ENCODE results near the gene SLC2A13. TPM values are rescaled to one million over a fixed set of nuclear protein-coding genes. Genes with fewer than 3 reads are reported as not detected.

SLC2A13 gene
- total RNA-seq, result 10 to 100 TPM; 14.5 to 20.0 TPM

DNA sequence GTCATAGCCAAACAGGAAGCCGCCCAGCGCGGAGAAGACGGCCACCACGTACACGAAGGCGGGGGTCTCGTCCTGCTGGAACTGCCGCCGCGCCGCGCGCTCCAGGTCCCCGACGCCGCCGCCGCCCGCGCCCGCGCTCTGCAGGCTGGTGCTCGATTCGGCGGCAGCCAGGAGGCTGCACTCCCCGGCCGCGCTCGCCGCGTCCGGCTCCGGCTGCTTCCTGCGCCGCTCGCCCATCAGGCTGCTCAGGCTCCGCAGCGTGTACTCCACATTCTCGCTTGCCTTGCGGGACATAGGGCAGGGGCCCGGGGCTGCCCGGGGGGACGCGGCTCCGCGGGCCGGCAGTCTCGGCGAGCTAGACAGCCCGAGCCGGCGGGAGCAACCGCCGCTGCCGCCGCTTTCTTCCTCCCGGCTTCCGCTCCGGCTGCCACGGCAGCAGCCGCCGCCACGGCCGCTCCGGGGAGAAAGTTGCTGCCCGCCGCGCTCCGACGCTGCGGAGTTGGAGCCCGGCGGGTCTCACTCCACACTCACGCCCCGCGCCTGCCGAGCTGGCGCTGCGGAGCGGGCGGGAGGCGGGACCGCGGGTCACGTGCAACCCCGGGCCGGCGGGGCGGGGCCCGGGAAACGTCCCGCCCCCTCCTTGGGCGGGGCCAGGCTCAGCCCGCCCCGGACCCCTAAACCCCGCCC, at the start of gene SLC2A13:
Gene SLC2A13 (minus strand): TSS at position 567 of the 687 bp plus-strand sequence. CDS start 273 bp downstream, at position 294.
- Histone ChIP-seq H3K36me3 (no peaks in the 10 kb centered on the region), H3K27me3 (replicated peaks; ENCODE audit: insufficient read depth) (no peaks in the 10 kb centered on the region), H3K9me3 (no peaks in the 10 kb centered on the region), H3K27ac (peak within 1 kb of the TSS; percentile 81 to 85), H3K4me1 (ENCODE audit: control insufficient read depth in 1 of 2, low read depth in 2 of 2) (peaks cover 7 to 26% of the 10 kb centered on the region in 2 donors), H3K4me3 (peak within 1 kb of the TSS; percentile 92)
- TF ChIP-seq, protein P1, sequence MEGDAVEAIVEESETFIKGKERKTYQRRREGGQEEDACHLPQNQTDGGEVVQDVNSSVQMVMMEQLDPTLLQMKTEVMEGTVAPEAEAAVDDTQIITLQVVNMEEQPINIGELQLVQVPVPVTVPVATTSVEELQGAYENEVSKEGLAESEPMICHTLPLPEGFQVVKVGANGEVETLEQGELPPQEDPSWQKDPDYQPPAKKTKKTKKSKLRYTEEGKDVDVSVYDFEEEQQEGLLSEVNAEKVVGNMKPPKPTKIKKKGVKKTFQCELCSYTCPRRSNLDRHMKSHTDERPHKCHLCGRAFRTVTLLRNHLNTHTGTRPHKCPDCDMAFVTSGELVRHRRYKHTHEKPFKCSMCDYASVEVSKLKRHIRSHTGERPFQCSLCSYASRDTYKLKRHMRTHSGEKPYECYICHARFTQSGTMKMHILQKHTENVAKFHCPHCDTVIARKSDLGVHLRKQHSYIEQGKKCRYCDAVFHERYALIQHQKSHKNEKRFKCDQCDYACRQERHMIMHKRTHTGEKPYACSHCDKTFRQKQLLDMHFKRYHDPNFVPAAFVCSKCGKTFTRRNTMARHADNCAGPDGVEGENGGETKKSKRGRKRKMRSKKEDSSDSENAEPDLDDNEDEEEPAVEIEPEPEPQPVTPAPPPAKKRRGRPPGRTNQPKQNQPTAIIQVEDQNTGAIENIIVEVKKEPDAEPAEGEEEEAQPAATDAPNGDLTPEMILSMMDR (IDR thresholded peaks at IDR 0.05), result no peak
- DNase-seq (ENCODE audit: low spot score) (no peak), ATAC-seq (ENCODE audit: insufficient number of reproducible peaks, low FRiP score, low read depth) (peak; percentile 86)

DNA sequence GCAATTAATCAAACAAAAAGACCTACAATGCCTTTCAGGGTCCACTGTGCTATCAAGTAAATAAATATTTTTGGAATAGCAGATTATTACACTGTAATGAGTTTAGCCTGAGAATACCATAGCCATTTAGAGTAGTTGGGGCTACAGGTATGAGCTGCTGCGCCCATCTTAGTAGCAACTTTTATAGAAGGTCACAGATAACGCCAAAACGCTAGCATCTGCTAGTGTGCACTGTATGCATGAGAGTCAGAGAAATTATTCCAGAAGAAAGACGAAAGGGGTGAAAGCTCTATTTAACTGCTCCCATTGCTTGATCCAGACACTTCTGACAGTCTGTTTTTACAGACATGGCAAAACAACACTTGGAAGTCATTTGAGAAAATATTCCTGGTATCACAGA, 48.5 kb upstream of the SLC2A13 start:
- Histone ChIP-seq H3K27ac (no peak overlapping the region), H3K36me3 (no peaks in the 10 kb centered on the region), H3K9me3 (no peaks in the 10 kb centered on the region), H3K4me1 (ENCODE audit: control insufficient read depth in 1 of 2, low read depth in 2 of 2) (no peaks in the 10 kb centered on the region), H3K4me3 (no peak overlapping the region), H3K27me3 (replicated peaks; ENCODE audit: insufficient read depth) (no peaks in the 10 kb centered on the region)
- TF ChIP-seq, protein P1 (IDR thresholded peaks at IDR 0.05), result no peak
- ATAC-seq (ENCODE audit: insufficient number of reproducible peaks, low FRiP score, low read depth) (no peak), DNase-seq (ENCODE audit: low spot score) (no peak)

DNA sequence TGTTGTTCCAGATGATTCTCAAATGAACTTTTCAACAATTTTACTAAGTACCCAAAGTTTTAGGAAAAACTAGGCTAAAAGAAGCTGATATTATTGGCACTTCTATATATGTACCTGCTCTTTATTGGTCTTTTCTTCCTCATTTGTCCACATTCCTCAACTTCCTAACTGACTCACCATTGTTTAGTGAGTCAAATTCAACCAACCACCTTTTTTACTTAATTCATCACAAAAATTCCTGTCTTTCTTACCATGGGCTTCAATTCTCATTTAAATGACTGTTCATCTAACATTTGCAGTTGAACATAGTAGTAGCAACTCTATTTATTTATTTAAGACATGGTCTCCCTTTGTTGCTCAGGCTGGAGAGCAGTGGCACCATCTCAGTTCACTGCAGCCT, 47.6 kb upstream of the SLC2A13 start:
- no peaks in the 10 kb centered on the region for H3K36me3 ChIP-seq
- DNase-seq (ENCODE audit: low spot score) (no peak), ATAC-seq (ENCODE audit: insufficient number of reproducible peaks, low FRiP score, low read depth) (no peak)
- H3K27me3 ChIP-seq (replicated peaks; ENCODE audit: insufficient read depth), result no peaks in the 10 kb centered on the region
- no peak overlapping the region for H3K4me3 ChIP-seq
- H3K4me1 ChIP-seq (ENCODE audit: control insufficient read depth in 1 of 2, low read depth in 2 of 2), result no peaks in the 10 kb centered on the region
- no peaks in the 10 kb centered on the region for H3K9me3 ChIP-seq
- TF ChIP-seq, protein P1 (IDR thresholded peaks at IDR 0.05), result no peak
- no peak overlapping the region for H3K27ac ChIP-seq

DNA sequence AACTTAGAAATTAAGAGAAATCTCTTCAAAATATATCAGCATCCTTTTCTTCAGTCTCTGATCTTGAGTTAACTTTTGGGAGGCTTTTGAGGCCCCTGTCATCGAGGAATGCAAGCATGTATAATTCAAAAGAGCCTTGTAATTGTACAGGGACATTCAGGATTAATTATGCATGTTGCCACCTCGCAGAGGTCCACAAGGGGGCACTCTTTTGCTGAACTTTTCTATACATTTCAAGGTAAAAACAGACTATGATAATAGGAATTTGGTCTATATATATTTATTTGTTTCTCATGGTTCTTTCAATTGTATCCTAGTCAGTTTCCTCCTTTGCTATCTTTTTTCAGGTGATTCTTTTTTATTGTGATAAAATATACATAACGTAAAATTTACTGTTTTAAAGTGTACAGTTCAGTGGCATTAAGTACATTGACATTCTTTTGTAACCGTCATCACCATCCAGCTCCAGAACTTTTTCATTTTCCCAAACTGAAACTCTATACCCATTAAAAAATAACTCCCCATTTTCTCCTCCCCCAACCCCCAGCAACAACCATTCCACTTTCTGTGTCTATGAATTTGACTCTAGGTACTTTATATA, 47.0 kb upstream of the SLC2A13 start:
- no peak overlapping the region for H3K4me3 ChIP-seq
- H3K27me3 ChIP-seq (replicated peaks; ENCODE audit: insufficient read depth), result no peaks in the 10 kb centered on the region
- H3K9me3 ChIP-seq, result no peaks in the 10 kb centered on the region
- no peak overlapping the region for H3K27ac ChIP-seq
- DNase-seq (ENCODE audit: low spot score) (no peak), ATAC-seq (ENCODE audit: insufficient number of reproducible peaks, low FRiP score, low read depth) (no peak)
- H3K4me1 ChIP-seq (ENCODE audit: control insufficient read depth in 1 of 2, low read depth in 2 of 2), result no peaks in the 10 kb centered on the region
- TF ChIP-seq, protein P1 (IDR thresholded peaks at IDR 0.05), result peak; percentile 80
- no peaks in the 10 kb centered on the region for H3K36me3 ChIP-seq

DNA sequence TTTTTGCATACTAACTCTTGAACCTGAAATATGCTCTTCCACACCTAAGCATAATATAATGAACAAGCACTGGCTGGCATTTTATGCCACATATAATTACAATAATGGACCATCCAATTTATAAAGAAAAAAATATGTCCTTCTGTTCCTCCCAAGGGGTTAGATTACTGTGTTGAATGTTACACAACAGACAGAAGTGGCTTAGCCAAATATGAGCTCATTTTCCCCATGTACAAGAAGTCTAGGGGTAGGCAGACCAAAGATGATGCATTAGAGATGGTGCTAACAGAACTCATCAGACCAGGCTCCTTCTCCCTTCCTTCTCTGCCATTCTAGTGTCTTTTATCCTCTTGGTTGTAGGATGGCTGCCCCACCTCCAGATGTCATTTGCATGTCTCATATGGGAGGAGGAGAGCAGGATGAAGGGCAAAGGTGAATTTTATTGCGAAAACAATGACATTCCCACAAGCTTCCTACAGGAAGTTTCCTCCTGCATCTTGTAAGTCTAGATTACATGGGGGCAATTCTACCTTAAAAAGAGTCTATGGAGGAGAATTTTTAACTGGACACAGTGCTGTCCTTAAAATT, 43.9 kb upstream of the SLC2A13 start:
- ATAC-seq (ENCODE audit: insufficient number of reproducible peaks, low FRiP score, low read depth), result no peak

More for the DNA sequence above, 43.9 kb upstream of the SLC2A13 start:
- TF ChIP-seq, protein P1 (IDR thresholded peaks at IDR 0.05), result no peak
- H3K9me3 ChIP-seq, result no peaks in the 10 kb centered on the region
- no peak overlapping the region for H3K27ac ChIP-seq
- no peaks in the 10 kb centered on the region for H3K36me3 ChIP-seq
- H3K27me3 ChIP-seq (replicated peaks; ENCODE audit: insufficient read depth), result no peaks in the 10 kb centered on the region
- no peak overlapping the region for H3K4me3 ChIP-seq
- DNase-seq (ENCODE audit: low spot score), result no peak
- H3K4me1 ChIP-seq (ENCODE audit: control insufficient read depth in 1 of 2, low read depth in 2 of 2), result no peaks in the 10 kb centered on the region

All from thoracic aorta (tissue), 2 donors.